SK-N-MC (cell line): ENCODE data around the gene KCNJ6.
"Not testable (repeated sequence)": the region's sequence is repeated elsewhere in the genome, so short reads cannot be mapped to it uniquely, and the experiment has no call there.

Source experiments
- DNase-seq: peaks from one replicate; pipeline ENCODE4 v3.0.0-alpha.2; 2011; ENCODE audit warnings: low read depth, low spot score
- H3K27ac ChIP-seq: fragments of 200-600 bp; sonication (generic); 2 replicates; pipeline ENCODE4 v1.5.1; 2016; ENCODE audit warnings: mixed run types
- H3K36me3 ChIP-seq: fragments of 200-600 bp; sonication (generic); 2 replicates; pipeline ENCODE4 v1.6.1; 2017; ENCODE audit warnings: antibody characterized with exemption, low read length, mixed read lengths; ENCODE audit not compliant: insufficient read depth
- H3K4me3 ChIP-seq: fragments of 200-600 bp; sonication (generic); 2 replicates; pipeline ENCODE4 v1.5.1; 2016
- H3K9ac ChIP-seq: fragments of 200-600 bp; sonication (generic); 2 replicates; pipeline ENCODE4 v1.8.0; 2017; ENCODE audit warnings: mixed run types, mixed read lengths; ENCODE audit not compliant: insufficient read length
- H3K9me3 ChIP-seq: fragments of 200-600 bp; sonication (generic); 2 replicates; pipeline ENCODE4 v1.6.1; 2017; ENCODE audit warnings: low read depth, mild to moderate bottlenecking, antibody characterized with exemption, low read length, moderate library complexity, mixed read lengths
- EZH2 ChIP-seq: fragments of 200-600 bp; sonication (generic); IDR thresholded peaks from one replicate; pipeline ENCODE4 v1.6.1; 2017; ENCODE audit warnings: antibody characterized with exemption
- FOXP2 ChIP-seq: optimal IDR thresholded peaks from 2 replicates; pipeline ENCODE3; 2011; ENCODE audit warnings: mild to moderate bottlenecking, moderate library complexity; ENCODE audit not compliant: insufficient read depth; ENCODE audit errors: extremely low read length, control extremely low read depth
- POLR2AphosphoS5 ChIP-seq: IDR thresholded peaks from 2 replicates; pipeline ENCODE4 v1.6.1; 2012; ENCODE audit warnings: mild to moderate bottlenecking, low read depth, low read length, borderline replicate concordance

The KCNJ6 gene

GRCh38 chr21:37763298-37763697, 153.0 kb downstream of the KCNJ6 start:
- TF ChIP-seq EZH2 (no peak), POLR2AphosphoS5 (no peak), FOXP2 (no peak)
- Histone ChIP-seq H3K9ac (no peak overlapping the region), H3K27ac (no peak overlapping the region), H3K4me3 (no peak overlapping the region), H3K36me3 (no peaks in the 10 kb centered on the region), H3K9me3 (no peaks in the 10 kb centered on the region)
- DNase-seq, result no peak

- H3K36me3 ChIP-seq, result no peaks in the 10 kb centered on the region
- H3K4me3 ChIP-seq, result no peak overlapping the region
- no peak overlapping the region for H3K9ac ChIP-seq
- no peak for TF ChIP-seq EZH2
- no peak for TF ChIP-seq FOXP2
- TF ChIP-seq POLR2AphosphoS5, result no peak
- no peak for DNase-seq
- H3K9me3 ChIP-seq, result no peaks in the 10 kb centered on the region
- no peak overlapping the region for H3K27ac ChIP-seq
These were observed 153.7 kb downstream of the KCNJ6 start for GRCh38 chr21:37762606-37763005.

- not testable (repeated sequence) for DNase-seq, H3K36me3 ChIP-seq, H3K9me3 ChIP-seq, H3K9ac ChIP-seq, H3K4me3 ChIP-seq, H3K27ac ChIP-seq
These were observed 154.9 kb downstream of the KCNJ6 start for GRCh38 chr21:37761406-37761805.

GRCh38 chr21:37759777-37760176, 156.5 kb downstream of the KCNJ6 start:
- H3K9ac ChIP-seq, result no peak overlapping the region
- no peaks in the 10 kb centered on the region for H3K9me3 ChIP-seq
- TF ChIP-seq EZH2, result no peak
- TF ChIP-seq POLR2AphosphoS5, result no peak
- no peak for TF ChIP-seq FOXP2
- no peak for DNase-seq
- H3K4me3 ChIP-seq, result no peak overlapping the region
- H3K36me3 ChIP-seq, result no peaks in the 10 kb centered on the region
- H3K27ac ChIP-seq, result no peak overlapping the region

- TF ChIP-seq EZH2 (no peak), FOXP2 (no peak)
- no peak for DNase-seq
- H3K27ac ChIP-seq, result no peak overlapping the region
These were observed 157.3 kb downstream of the KCNJ6 start for GRCh38 chr21:37758982-37759381.

GRCh38 chr21:37757606-37758376, 158.5 kb downstream of the KCNJ6 start:
- DNase-seq, result no peak
- Histone ChIP-seq H3K4me3 (no peak overlapping the region), H3K27ac (no peak overlapping the region), H3K9ac (no peak overlapping the region), H3K9me3 (no peaks in the 10 kb centered on the region), H3K36me3 (no peaks in the 10 kb centered on the region)
- TF ChIP-seq FOXP2 (no peak), POLR2AphosphoS5 (no peak), EZH2 (no peak)

More at GRCh38 chr21:37758982-37759381, 157.3 kb downstream of the KCNJ6 start:
- Histone ChIP-seq H3K9ac (no peak overlapping the region), H3K36me3 (no peaks in the 10 kb centered on the region), H3K9me3 (no peaks in the 10 kb centered on the region), H3K4me3 (no peak overlapping the region)

GRCh38 chr21:37753122-37753599, 163.1 kb downstream of the KCNJ6 start:
- no peak overlapping the region for H3K9ac ChIP-seq
- no peak for TF ChIP-seq FOXP2
- no peak for TF ChIP-seq EZH2
- TF ChIP-seq POLR2AphosphoS5, result no peak

GRCh38 chr21:37751268-37751975, 164.8 kb downstream of the KCNJ6 start:
- TF ChIP-seq FOXP2 (no peak), EZH2 (no peak), POLR2AphosphoS5 (no peak)
- no peaks in the 10 kb centered on the region for H3K9me3 ChIP-seq
- no peaks in the 10 kb centered on the region for H3K36me3 ChIP-seq
- H3K9ac ChIP-seq, result no peak overlapping the region
- DNase-seq, result no peak
- no peak overlapping the region for H3K27ac ChIP-seq
- no peak overlapping the region for H3K4me3 ChIP-seq

More at GRCh38 chr21:37753122-37753599, 163.1 kb downstream of the KCNJ6 start:
- no peak overlapping the region for H3K4me3 ChIP-seq
- no peaks in the 10 kb centered on the region for H3K9me3 ChIP-seq
- H3K36me3 ChIP-seq, result no peaks in the 10 kb centered on the region
- no peak overlapping the region for H3K27ac ChIP-seq
- no peak for DNase-seq
